ENCODE measurements around the gene DCDC2.

Gene DCDC2

GRCh38 chr6:24359640-24360454 is 2.0 kb upstream of the DCDC2 start:
- TF ChIP-seq JUND (IDR thresholded peaks at IDR 0.05; ENCODE audit: low read depth): no peak
- in situ Hi-C loops (cut with HindIII; ENCODE audit: low pct_unique_long_range_greater_than_20kb, low sequenced_read_pairs): no loop called here
- DNase-seq (ENCODE audit: low read depth in 1 of 2, low spot score in 1 of 2): peak; percentile 55 to 95

- in situ Hi-C loops (cut with HindIII; ENCODE audit: low pct_unique_long_range_greater_than_20kb, low sequenced_read_pairs): no loop called here
- no peak for TF ChIP-seq JUND (IDR thresholded peaks at IDR 0.05; ENCODE audit: low read depth)
- no peak for DNase-seq (ENCODE audit: low read depth in 1 of 2, low spot score in 1 of 2)
These were observed 461 bp upstream of the DCDC2 start for GRCh38 chr6:24358219-24358821.

GRCh38 chr6:24356310-24356973 is 1.4 kb downstream of the DCDC2 start:
- in situ Hi-C loops (cut with HindIII; ENCODE audit: low pct_unique_long_range_greater_than_20kb, low sequenced_read_pairs): no loop called here
- TF ChIP-seq JUND (IDR thresholded peaks at IDR 0.05; ENCODE audit: low read depth): no peak
- no peak for DNase-seq (ENCODE audit: low read depth in 1 of 2, low spot score in 1 of 2)

- in situ Hi-C loops (cut with HindIII; ENCODE audit: low pct_unique_long_range_greater_than_20kb, low sequenced_read_pairs): no loop called here
- TF ChIP-seq JUND (IDR thresholded peaks at IDR 0.05; ENCODE audit: low read depth): no peak
These were observed 2.5 kb downstream of the DCDC2 start for GRCh38 chr6:24355393-24355792.

GRCh38 chr6:24353861-24354260 is 4.0 kb downstream of the DCDC2 start:
- TF ChIP-seq JUND (IDR thresholded peaks at IDR 0.05; ENCODE audit: low read depth): no peak
- no peak for DNase-seq (ENCODE audit: low read depth in 1 of 2, low spot score in 1 of 2)
- in situ Hi-C loops (cut with HindIII; ENCODE audit: low pct_unique_long_range_greater_than_20kb, low sequenced_read_pairs): no loop called here

More at GRCh38 chr6:24355393-24355792, 2.5 kb downstream of the DCDC2 start:
- no peak for DNase-seq (ENCODE audit: low read depth in 1 of 2, low spot score in 1 of 2)

- in situ Hi-C loops (cut with HindIII; ENCODE audit: low pct_unique_long_range_greater_than_20kb, low sequenced_read_pairs): no loop called here
- no peak for TF ChIP-seq JUND (IDR thresholded peaks at IDR 0.05; ENCODE audit: low read depth)
- DNase-seq (ENCODE audit: low read depth in 1 of 2, low spot score in 1 of 2): no peak
These were observed 5.4 kb downstream of the DCDC2 start for GRCh38 chr6:24352434-24352833.

- DNase-seq (ENCODE audit: low read depth in 1 of 2, low spot score in 1 of 2): no peak
- TF ChIP-seq JUND (IDR thresholded peaks at IDR 0.05; ENCODE audit: low read depth): no peak
- in situ Hi-C loops (cut with HindIII; ENCODE audit: low pct_unique_long_range_greater_than_20kb, low sequenced_read_pairs): no loop called here
These were observed 12.9 kb downstream of the DCDC2 start for GRCh38 chr6:24344976-24345375.

- DNase-seq (ENCODE audit: low read depth in 1 of 2, low spot score in 1 of 2): peak; percentile 16 to 92
- TF ChIP-seq JUND (IDR thresholded peaks at IDR 0.05; ENCODE audit: low read depth): peak; percentile 93
- in situ Hi-C loops (cut with HindIII; ENCODE audit: low pct_unique_long_range_greater_than_20kb, low sequenced_read_pairs): no loop called here
These were observed 16.6 kb downstream of the DCDC2 start for GRCh38 chr6:24340998-24341938.

GRCh38 chr6:24339932-24340331 is 17.9 kb downstream of the DCDC2 start:
- no peak for DNase-seq (ENCODE audit: low read depth in 1 of 2, low spot score in 1 of 2)
- in situ Hi-C loops (cut with HindIII; ENCODE audit: low pct_unique_long_range_greater_than_20kb, low sequenced_read_pairs): no loop called here
- no peak for TF ChIP-seq JUND (IDR thresholded peaks at IDR 0.05; ENCODE audit: low read depth)

- in situ Hi-C loops (cut with HindIII; ENCODE audit: low pct_unique_long_range_greater_than_20kb, low sequenced_read_pairs): no loop called here
These were observed 23.6 kb downstream of the DCDC2 start for GRCh38 chr6:24334285-24334684.

GRCh38 chr6:24332317-24332716 is 25.5 kb downstream of the DCDC2 start:
- in situ Hi-C loops (cut with HindIII; ENCODE audit: low pct_unique_long_range_greater_than_20kb, low sequenced_read_pairs): no loop called here
- DNase-seq (ENCODE audit: low read depth in 1 of 2, low spot score in 1 of 2): no peak
- no peak for TF ChIP-seq JUND (IDR thresholded peaks at IDR 0.05; ENCODE audit: low read depth)

More at GRCh38 chr6:24334285-24334684, 23.6 kb downstream of the DCDC2 start:
- no peak for DNase-seq (ENCODE audit: low read depth in 1 of 2, low spot score in 1 of 2)
- no peak for TF ChIP-seq JUND (IDR thresholded peaks at IDR 0.05; ENCODE audit: low read depth)

GRCh38 chr6:24330137-24330732 is 27.6 kb downstream of the DCDC2 start:
- in situ Hi-C loops (cut with HindIII; ENCODE audit: low pct_unique_long_range_greater_than_20kb, low sequenced_read_pairs): no loop called here
- TF ChIP-seq JUND (IDR thresholded peaks at IDR 0.05; ENCODE audit: low read depth): no peak
- DNase-seq (ENCODE audit: low read depth in 1 of 2, low spot score in 1 of 2): peak in 1 of 2 experiments; percentile 56

Measured in T47D (cell line).